ENCODE results near the gene POU2F1.
"Not testable (repeated sequence)": the region's sequence is repeated elsewhere in the genome, so short reads cannot be mapped to it uniquely, and the experiment has no call there.

Gene POU2F1

GRCh38 chr1:167232801-167233200 is 12.1 kb downstream of the POU2F1 start:
- no peak for TF ChIP-seq CTCF (IDR thresholded peaks at IDR 0.05; ENCODE audit: low read depth, low read length)
- no peak for DNase-seq (ENCODE audit: extremely low read depth, low read depth)

DNA sequence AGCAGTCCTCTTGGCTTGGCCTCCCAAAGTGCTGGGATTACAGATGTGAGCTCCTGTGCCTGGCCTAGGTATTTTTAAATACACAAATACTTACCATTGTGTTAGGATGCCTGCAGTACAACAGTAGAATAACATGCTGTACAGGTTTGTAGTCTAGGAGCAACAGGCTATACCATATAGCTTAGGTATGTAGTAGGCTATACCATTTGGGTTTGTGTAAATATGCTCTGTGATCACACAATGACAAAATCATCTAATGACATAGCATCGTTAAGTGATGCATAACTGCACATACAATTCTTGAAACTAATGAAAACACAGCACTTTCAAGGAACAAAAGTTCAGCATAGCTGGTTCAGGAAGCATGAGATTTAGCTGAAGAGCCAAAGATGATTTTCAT is 12.7 kb downstream of the POU2F1 start:
- TF ChIP-seq CTCF (IDR thresholded peaks at IDR 0.05; ENCODE audit: low read depth, low read length), result no peak
- no peak for DNase-seq (ENCODE audit: extremely low read depth, low read depth)

GRCh38 chr1:167237000-167237399 is 16.3 kb downstream of the POU2F1 start:
- DNase-seq (ENCODE audit: extremely low read depth, low read depth), result no peak
- no peak for TF ChIP-seq CTCF (IDR thresholded peaks at IDR 0.05; ENCODE audit: low read depth, low read length)

DNA sequence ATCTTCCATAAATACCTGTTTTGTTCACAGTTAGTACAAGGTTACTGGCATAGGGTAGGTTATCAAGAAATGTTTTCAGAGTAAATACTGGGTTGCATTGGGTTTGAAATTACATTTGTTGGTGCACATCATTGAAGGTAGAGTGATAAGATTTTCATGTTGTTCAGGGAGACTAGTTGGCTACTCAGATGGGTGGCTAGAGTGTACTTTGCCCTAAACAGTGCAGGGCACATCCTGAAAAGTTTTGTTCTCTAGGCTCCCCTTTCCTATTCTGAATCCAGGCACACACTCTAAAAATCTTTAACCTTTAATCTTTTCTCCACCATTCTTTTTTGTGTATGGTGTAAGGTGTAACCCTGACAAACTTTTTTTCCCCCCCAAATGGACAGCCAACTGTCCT is 18.0 kb downstream of the POU2F1 start:
- DNase-seq (ENCODE audit: extremely low read depth, low read depth), result no peak
- TF ChIP-seq CTCF (IDR thresholded peaks at IDR 0.05; ENCODE audit: low read depth, low read length), result no peak

DNA sequence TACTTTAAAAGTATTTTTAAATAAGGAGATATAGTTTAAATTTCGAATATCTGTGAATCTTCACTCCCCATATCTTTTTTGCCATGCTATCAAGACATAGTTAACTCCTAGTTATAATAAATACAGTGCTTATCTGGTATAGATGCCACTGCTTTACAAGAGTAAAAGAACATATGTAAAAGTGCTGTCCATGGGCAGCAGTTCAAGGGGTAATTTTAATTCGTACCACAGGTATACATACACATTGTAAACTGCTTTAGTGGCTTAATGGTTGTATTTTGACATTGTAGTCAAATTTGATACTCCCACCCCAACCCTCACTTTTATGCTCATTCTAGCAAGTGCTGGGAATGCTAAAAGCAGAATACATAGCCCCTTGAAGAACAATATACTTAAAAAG is 18.6 kb downstream of the POU2F1 start:
- no peak for DNase-seq (ENCODE audit: extremely low read depth, low read depth)
- no peak for TF ChIP-seq CTCF (IDR thresholded peaks at IDR 0.05; ENCODE audit: low read depth, low read length)

DNA sequence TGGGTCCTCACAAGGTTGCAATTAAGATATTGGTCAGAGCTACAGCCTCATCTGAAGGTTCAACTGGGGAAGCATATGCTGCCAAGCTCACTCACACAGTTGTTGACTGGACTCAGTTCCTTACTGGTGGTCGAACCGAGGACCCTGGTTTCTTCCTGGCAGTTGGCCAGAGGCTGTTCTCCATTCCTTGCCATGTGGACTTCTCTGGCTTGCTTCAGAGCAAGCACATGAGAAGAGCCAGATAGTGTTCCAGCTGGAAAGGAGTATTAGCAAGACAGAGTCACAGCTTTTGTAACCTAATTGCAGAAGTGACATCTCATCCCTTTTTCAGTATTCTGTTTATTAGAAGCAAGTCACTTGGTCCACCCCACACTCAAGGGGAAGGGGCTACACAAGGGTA is 23.6 kb downstream of the POU2F1 start:
- no peak for TF ChIP-seq CTCF (IDR thresholded peaks at IDR 0.05; ENCODE audit: low read depth, low read length)
- DNase-seq (ENCODE audit: extremely low read depth, low read depth), result no peak

GRCh38 chr1:167245168-167245567 is 24.5 kb downstream of the POU2F1 start:
- not testable (repeated sequence) for DNase-seq (ENCODE audit: extremely low read depth, low read depth)

- TF ChIP-seq CTCF (IDR thresholded peaks at IDR 0.05; ENCODE audit: low read depth, low read length), result no peak
Observed at GRCh38 chr1:167246971-167247370, 26.3 kb downstream of the POU2F1 start.

More at GRCh38 chr1:167246971-167247370, 26.3 kb downstream of the POU2F1 start:
- no peak for DNase-seq (ENCODE audit: extremely low read depth, low read depth)
